ENCODE measurements around the gene NOS3.

Gene NOS3

DNA sequence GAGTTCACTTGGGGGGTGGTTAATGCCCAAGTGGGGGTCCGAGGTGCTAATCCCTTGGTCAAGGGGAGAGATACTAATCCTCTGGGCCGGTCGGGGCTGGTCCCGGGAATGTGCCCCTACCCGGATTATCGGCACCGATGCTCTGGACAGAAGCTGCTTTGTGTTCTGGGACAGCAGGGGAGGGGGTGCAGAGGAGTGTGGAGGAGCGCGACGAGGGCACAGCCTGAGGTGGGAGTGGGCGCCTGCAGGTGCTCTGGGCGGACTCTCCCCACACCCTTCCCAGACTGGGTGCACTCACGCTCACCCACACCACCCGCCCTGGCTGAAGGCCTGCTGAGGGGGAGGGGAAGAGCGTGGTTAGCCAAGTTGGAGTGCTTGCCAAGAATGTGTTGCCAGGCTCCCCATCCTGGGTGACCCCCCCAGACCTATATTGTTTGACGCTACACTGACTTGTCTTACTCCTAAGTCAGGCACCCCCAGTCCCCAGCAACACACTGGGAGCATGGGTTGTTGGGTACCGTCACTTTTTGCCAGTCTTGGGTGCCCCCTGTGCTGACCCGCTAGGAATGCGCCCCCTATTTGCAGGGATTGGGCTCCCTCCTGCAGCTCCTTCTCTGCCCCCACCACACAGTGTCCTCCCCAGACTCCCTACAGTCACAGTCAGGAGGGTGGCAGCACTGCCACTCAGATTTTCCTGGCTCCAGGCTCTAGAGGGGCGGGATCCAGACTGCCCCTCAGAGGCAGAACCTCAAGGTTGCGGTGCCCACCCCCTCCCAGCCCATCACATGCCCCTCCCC lies 69.8 kb downstream of the NOS3 start:
- no peak for DNase-seq

DNA sequence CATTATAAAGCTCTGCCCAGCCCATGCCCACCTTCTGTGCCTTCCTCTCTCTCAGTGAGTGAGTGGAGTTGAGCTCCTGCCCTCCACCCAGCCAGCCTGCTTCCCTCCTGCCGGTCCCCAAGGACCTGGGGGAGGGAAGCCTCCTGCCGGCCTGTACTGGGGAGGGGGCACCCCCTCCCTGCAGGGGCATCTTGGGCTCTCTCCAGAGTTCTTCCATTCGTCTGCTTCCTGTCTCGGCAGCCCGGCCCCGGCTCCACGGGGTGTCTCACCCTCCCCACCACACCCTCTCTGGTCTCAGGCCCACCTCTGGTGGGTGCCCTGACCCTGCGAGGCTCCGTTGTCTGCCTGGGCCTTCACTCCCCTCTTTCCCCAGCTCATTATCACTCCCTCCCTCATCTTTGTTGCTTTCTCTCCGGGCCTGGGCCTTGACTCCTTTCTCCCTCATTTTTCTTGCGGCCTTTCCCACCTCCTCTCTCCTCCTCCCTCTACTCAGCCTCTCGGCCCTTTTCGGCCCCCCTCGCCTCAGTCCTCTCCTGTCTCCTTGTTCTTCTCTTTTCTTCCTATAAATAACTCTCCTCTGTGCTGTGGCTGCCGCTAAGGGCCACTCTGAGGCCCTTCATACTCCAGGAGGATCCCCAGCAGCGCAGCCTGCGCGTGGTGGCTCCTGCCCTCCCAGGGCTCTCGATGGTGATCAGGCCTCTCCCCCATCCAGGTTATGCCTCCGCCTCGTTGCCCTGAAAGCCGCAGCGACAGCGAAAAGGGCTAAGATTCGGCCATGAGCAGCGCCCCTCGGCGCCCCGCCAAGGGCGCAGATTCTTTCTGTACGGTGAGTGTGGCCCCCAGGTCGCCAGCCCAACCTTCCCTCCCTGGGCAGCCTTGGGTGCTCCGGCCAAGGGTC lies 70.6 kb downstream of the NOS3 start:
- DNase-seq, result no peak

DNA sequence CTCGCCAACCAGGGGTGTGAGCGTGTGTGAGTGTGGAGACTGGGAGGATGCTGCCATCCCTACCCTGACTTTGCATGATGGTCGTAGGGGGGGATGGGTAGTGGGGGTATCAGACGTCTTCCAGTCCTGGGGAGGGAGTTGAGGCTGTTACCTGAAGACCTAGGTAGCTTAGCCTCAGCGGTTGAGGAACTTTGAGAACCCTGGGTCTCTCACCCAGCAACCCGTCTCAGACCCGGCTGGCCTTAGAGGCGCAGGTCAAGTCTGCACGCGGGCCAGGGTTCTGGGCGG lies 71.2 kb downstream of the NOS3 start:
- DNase-seq, result no peak

DNA sequence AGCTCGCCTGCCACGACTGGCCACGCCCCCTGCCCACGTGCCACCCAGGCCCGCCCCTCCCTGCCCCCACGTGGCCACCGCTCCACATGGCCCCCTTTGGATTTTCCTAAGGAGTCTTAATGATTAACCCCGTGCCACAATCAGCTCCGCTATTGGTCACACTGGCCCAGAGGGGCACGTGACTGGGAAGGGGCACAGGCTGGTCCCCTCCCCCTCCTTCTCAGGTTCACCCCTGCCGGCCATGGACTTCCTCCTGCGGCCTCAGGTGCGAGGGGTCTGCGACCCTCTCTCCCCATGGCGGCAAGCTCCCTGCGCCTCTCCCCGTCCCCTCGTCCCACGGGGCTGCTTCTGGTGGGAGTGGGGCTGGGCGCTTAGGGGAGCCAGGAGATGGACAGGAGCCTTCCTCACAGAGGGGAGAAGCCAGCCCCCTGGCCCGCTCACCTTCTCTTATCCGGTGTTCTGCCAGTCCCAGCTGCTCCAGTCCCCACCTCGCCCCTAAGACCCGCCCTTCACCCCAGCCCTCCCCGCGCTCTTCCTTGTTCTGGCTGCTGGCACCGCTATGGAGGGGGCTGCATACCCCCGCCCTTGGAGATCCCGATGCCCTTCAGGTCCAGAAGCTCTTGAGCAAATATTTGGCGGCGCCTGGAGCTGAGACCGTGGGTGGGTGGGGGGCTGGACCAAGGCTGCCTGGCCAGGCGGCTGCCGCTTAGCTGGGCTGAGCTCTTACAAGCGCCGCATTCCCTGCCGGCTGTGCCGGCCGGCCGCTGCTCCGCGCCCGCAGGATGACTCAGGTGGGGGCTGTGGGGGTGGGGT lies 71.8 kb downstream of the NOS3 start:
- DNase-seq, result no peak

DNA sequence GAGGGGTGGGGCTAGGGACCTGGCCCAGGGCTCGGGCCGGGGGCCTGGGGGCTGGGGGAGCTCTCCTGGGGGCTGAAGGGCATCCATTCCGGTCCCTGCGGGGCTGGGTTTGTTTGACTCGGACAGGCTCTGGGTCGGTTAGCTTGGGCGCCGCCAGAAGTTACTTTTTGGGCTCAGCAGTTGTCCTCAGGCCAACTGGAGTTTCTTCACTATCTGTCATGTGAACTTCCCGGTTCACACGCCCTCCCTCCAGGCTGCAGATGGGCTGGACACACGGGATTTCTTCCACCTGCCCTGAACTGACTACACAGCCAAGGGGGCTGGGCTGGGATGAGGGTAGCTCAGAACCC lies 72.4 kb downstream of the NOS3 start:
- DNase-seq, result no peak

Measured in activated CD4-positive, alpha-beta T cell treated with anti-CD3 and anti-CD28 coated beads, Interleukin-2, amount 50 U/mL, for 4 hours (primary cell).